Measurements from ENCODE around the gene SLC37A4.
"Not testable (repeated sequence)": the region's sequence is repeated elsewhere in the genome, so short reads cannot be mapped to it uniquely, and the experiment has no call there.

Gene SLC37A4

DNA sequence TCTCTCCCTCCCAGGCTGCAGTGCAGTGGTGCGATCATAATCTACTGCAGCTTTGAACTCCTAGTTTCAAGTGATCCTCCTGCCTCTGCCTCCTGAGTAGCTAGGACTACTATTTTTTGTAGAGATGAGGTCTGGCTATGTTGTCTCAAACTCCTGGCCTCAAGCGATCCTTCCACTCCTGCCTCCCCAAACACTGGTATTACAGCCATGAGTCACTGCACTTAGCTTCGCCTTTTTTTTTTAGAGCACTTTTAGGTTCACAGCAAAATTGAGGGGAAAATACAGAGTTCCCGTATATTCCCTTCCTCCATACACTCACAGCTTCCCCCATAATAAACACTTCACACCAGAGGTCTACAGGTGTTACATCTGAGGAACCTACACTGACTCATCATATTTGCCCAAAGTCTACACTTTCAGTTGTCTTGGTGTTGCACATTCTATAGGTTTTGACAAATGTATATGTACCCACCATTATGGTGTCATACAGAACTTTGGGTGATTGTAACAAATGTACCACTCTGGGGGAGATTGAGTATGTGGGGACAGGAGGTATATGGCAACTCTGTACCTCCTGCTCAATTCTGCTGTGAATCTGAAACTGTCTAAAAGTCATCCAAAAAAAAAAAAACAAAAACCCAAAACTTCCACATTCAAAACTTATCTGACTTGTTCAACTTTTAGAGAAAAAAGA lies 11.3 kb upstream of the SLC37A4 start:
- DNase-seq = no peak

DNA sequence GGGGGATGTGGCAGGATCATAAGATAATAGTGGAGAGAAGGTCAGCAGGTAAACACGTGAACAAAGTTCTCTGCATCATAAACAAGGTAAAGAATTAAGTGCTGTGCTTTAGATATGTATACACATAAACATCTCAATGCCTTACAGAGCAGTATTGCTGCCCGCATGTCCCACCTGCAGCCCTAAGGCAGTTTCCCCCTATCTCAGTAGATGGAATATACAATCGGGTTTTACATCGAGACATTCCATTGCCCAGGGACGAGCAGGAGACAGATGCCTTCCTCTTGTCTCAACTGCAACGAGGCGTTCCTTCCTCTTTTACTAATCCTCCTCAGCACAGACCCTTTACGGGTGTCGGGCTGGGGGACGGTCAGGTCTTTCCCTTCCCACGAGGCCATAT lies 8.8 kb upstream of the SLC37A4 start:
- not testable (repeated sequence) for DNase-seq

DNA sequence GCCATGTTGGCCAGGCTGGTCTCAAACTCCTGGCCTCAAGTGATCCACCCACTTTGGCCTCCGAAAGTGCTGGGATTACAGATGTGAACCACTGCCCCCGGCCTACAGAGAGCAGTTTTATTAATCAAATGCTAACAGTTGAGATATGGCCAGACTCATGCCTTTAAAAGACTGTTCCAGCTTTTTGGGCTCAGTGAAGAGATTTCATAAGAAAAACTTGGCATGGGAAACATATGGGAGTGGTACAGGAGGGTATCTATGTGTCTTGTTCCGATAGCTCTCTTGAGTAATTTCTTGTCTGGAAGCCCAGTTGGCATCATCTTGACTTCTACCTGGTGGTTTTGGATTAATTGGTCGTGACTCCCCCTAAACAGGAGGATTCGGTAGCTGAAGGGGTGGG lies 8.2 kb upstream of the SLC37A4 start:
- no peak for DNase-seq

DNA sequence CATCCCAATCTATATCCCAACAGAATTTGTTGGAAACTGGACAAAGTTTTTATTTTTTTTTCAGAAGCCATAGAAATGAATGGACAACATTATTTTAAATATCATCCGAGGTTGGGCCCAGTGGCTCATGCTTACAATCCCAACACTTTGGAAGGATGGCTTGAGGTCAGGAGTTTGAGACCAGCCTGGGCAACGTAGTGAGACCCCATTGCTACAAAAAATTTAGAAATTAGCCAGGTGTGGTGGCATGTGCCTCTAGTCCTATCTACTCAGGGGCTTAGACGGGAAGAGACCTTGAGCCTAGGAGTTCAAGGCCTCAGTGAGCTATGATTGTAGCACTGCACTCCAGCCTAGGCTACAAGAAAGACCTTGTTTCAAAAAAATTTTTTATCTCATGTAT lies 4.1 kb upstream of the SLC37A4 start:
- DNase-seq = no peak

DNA sequence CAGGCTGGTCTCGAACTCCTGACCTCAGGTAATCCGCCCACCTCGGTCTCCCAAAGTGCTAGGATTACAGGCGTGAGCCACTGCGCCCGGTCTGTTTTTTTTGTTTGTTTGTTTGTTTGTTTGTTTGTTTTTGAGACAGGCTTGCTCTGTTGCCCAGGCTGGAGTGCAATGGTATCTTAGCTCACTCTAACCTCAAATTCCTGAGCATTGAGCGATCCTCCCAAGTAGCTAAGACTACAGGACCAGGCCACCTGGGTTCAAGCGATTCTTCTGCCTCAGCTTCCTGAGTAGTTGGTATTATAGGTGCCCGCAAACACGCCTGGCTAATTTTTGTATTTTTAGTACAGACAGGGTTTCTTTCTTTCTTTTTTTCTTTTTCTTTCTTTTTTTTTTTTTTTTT lies 2.7 kb upstream of the SLC37A4 start:
- DNase-seq = not testable (repeated sequence)

DNA sequence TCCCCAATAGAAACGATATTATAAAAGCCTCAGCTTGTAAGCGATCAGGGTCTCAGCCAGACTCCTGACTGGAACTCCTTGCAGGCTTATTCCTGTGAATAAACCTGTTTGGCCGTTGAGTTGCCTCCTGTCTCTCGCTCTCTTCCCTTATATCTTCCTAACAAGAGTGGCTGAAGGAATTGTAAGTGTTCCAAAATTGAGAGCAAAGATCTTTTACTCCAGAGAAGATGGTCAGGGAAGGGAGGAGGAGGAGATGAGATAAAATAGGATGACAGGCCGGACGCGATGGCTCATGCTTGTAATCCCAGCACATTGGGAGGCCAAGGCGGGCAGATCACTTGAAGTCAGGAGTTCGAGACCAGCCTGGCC lies 1.2 kb upstream of the SLC37A4 start:
- no peak for DNase-seq

DNA sequence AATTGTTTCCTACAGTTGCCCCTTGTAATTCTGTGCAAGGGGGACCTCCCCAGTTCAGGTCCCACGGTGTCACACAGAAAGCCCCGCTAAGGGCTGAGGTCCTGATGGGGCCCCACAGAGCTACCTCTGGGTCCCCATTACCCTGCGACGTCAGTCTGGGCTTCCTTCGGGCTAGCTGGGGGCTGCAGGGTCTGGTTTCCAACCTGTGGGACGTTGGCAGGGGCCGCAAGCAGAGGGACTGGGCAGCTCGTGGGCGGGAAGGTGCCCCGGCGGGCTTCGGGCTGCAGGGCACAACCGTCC lies 698 bp downstream of the SLC37A4 start:
- no peak for DNase-seq

DNA sequence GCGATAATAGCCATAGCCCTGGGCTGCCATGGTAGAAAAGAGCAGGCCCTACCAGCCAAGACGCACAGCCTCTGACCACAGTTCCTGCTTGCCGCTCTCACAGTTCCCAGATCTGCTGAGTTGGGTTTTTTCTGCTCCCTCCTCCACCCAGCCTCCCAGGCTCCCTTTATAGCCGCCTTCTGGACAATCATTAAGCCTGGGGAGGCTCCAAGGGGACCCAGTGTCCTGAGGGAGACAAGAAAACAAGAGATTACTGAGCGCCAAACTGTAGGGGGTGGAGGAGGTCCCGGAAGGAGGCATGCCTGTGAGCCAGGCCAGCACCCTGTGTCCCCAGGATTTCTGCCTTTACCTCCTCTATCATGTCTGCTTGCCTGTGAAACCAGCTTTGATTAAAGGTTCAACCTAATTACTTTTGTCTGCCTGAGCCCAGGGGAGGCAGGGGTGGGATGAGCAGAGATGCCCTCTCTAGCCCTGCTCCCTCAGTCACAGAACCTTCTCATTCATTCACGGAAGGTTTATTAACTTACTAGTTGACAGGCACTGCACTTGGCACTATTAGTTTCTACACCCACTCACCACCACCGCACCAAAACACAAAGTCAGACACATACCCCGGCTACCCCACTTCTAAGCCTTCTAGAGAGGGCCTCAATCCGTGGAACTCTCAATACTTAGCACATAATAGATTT lies 1.2 kb downstream of the SLC37A4 start:
- peak; percentile 55 for DNase-seq

DNA sequence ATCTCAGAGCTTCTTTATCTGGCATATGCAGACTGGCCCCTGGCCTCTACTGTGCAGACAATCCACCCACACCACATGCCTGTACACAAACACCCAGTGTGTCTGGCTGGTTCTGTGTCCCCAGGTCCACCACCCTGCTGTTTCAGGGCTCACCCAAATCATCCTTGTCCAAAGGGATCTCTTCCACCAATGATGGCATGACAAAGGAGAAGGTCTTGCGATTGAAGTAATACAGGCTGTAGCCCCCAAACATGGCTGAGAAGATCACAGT lies 1.7 kb downstream of the SLC37A4 start:
- peak; percentile 64 for DNase-seq

DNA sequence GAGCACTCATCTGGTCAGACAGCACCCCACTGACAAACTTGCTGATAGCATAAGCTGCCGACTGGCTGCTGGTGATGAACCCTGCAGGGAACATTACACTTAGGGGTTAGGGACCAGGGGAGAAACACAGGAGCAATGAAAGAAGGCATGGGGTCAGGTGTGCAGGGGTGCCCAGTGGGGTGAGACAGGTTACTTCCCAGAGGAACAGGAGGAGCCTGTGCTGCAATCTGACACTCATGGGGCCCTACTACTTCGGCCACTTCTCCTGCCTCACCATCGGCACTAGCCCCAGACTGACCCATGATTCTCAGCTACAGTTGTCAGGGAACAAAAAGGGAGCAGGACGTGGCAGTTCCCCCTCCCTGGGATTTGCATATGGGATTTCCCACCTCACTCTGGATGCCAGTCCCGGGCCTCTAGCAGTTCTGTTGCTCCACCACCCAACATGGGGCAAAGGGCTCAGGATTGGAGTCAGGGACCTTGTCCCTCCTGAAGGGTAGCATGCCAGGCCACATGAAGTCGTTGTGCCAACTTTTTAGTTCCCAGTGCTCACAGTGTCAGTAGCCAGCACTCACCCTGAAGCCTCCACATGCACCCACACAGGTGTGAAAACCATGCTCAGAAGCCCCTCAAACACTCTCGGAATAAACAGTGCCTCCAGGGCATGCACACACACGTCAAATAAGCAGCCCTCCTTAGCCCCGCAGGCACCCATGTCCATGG lies 2.2 kb downstream of the SLC37A4 start:
- DNase-seq = no peak

DNA sequence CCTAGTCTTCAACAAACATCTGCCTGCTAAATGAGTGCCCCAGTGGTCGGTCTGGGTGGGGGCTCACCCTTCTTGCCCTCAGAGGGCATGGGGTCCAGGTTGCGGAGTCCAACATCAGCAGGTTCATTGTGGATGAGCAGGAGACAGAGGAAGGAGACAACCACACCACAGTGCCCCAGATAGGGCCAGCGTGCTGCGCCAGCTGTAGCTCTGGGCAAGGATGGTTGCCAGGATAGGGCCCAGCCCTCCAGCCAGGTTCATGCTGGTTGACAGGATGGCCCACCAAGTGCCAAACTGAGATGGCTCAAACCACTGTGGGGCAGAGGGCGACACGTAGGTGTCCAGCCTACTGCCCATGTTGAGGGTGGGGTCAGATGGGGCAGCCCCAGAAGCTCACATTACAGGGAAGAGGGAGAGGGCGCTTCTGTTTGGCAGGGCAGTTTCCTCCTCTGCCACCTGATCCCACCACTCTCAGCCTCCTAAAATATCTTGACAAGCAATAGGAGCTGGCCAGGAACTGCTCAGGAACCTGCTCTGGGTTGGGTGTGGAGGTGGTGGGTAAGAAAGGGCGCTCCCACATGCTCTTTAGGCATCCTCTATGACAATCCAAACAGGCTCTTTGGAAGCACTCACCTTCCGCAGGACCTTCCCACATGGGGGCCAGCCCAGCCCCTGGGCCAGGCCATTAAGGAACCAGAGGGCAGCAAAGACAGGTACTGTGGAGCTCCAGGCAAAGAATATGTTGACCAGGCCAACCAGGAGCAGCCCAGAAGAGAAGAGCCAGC lies 2.9 kb downstream of the SLC37A4 start:
- DNase-seq = no peak

DNA sequence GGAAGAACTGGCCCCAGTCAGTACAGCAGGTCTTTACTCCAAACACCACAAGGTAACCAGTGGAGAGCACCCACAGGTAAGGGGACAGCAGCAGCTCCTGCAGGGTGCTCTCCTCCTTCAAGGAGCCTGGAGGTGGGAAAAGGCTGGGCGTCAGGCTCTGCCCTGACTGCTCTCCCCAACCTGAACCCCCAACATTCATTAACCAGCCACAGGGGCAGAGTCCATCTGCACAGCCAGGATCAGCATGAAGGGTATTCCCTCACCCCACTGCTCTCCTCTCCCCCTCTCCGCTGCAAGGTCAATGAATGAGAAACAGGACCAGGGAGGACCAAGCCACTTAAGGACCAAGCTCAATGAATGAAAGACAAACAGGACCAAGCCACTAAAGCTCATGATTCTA lies 3.7 kb downstream of the SLC37A4 start:
- DNase-seq = no peak

DNA sequence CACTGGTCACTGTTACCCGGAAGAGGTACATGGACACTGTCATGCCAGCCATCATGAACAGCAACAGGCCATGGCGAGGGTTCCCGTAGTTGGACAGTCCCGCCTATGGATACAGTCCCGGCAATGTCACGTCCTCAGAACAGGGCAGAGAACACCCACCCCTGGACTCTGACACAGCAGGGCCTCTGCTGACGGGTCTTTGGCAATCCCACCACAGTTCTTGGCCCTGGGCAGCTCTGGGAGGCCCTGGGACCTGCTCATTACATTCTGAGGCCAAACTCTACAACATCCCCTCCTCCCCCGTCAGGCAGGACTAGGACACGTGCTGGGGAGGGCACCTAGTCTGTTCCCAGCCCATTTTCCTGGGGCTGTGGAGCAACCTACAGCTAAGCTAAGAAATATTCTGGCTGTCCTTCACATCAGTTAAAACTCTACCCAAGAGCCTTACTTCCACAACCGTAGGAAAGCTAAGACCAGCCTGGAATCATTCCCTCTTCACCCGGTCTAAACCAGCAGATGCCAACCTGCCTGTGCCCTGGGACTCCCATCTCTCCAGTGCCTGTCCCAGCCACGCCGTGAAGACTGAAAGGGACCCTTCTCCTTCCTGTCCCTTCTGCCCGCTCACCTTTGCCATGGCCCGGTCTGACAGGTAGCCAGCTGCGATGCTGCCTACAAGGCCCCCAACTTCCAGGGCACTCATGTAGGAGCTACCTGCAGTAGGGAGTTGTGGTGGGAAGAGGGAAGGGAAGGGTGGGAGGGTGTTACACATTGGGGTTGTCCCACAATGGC lies 4.5 kb downstream of the SLC37A4 start:
- no peak for DNase-seq

DNA sequence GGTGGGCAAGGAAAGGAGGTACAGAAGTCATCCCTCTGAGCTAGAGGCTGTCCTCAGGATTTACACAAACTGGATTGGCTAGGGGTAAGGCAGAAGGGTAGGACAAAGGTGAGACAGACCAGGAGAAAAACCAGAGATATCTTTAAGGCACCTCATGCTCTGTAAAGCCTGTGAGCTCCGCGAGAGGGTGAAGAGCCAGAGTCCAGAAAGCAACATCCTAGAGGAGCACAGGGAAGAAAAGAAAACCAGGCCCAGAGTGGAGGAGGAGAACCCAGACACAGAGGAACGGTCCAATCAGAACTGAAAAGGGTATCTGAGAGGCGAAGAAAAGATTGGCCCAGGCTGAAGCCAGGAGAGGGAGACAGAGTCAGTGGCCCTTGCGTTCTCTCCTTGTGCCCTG lies 5.1 kb downstream of the SLC37A4 start:
- DNase-seq = no peak

DNA sequence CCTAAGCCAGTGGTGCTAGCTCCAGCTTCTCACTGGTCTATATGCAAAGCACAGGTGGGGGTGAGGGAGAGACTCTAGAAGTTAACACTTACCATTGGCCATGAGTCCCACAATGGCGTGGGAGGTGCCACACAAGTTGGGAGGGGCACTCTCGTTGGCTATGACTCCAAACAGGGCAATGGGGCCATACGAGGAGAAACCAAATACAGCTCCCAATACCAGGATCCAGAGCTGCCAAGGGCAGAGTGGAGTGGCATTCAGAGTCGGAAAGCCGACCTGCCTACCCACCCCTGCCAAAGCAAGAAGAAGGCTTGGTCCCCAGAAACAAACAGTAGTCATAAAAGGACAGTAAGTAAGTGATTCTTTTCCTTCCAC lies 5.6 kb downstream of the SLC37A4 start:
- DNase-seq = no peak

DNA sequence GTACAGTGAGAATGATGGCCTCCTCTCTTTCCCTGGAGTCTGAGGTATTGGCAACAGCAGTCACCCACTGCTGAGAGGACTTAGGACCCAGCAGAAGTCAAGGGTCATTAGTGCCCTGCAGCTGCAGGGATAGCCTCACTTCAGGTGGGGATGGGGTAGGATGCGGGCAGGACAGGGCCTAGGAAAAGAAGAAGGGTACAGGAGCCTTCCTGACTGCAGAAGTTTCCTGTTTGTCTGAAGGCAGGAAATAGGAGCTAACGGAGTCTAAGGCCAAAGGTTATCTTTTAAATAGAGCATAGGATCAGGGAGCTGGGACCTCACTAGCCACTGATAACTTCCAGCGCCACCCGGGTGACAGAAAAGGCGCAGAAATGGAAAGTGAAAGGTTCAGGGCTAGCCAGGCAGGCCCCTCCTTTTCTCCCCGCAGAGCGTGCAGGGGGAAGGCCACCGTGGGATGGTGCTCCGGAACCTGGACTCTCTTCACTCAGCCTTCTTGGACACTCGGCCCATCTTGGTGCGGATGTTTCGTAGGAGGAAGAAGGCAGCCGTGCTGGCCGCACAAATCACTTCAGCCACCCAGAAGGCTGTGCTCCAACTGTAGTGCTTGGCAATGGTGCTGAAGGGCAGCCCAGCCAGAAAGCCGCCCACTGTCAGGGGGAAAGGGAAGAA lies 6.1 kb downstream of the SLC37A4 start:
- no peak for DNase-seq

DNA sequence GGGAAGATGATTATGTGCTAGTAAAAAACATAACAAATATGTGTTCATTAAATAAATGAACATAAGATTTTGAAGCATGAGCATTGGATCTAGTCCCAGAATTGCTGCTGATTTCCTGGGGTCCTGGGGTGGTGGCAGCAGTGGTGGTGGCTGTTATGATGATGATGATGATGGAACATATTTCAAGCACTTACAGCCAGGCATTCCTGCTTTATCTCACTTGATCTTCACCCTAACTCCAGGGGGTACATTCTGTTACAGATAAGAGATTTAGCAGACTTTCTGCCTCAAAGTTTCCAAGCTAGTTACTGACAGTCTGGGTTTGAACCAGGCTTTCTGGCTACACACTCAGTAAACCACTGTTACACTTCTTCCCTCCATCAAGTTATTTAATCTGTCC lies 6.9 kb downstream of the SLC37A4 start:
- DNase-seq = no peak

DNA sequence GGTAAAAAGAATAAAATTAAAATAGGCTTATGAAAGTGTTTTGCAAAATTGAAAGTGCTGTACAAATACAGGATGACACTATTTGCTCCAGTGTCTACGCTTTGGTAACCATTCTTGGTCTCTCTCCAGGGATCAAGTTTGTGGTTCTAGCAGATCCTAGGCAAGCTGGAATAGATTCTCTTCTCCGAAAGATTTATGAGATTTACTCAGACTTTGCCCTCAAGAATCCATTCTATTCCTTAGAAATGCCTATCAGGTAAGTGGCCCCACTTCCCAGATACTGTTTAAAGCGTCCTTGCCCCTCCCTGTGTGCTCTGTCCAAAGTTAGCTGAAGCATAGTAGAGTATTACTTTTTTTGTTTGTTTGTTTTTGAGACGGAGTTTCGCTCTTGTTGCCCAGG lies 9.0 kb downstream of the SLC37A4 start:
- no peak for DNase-seq

DNA sequence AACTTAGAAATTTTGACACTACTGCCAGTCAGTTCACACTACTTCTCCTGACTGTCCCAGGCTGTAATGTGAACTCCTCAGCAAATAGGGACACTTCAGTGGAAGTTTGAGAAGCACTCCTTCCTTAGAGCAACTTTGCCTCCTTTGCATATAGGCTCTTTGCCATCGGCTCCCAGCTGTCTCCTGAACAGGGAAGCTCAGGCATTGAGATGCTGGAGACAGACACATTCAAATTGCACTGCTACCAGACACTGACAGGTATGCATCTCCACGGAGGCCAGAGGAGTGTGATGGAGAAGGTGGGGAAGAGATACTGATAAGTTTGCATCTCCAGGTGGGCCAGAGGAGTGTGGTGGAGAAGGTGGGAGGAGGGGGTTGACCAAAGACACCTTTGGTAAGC lies 10.7 kb downstream of the SLC37A4 start:
- DNase-seq = no peak

DNA sequence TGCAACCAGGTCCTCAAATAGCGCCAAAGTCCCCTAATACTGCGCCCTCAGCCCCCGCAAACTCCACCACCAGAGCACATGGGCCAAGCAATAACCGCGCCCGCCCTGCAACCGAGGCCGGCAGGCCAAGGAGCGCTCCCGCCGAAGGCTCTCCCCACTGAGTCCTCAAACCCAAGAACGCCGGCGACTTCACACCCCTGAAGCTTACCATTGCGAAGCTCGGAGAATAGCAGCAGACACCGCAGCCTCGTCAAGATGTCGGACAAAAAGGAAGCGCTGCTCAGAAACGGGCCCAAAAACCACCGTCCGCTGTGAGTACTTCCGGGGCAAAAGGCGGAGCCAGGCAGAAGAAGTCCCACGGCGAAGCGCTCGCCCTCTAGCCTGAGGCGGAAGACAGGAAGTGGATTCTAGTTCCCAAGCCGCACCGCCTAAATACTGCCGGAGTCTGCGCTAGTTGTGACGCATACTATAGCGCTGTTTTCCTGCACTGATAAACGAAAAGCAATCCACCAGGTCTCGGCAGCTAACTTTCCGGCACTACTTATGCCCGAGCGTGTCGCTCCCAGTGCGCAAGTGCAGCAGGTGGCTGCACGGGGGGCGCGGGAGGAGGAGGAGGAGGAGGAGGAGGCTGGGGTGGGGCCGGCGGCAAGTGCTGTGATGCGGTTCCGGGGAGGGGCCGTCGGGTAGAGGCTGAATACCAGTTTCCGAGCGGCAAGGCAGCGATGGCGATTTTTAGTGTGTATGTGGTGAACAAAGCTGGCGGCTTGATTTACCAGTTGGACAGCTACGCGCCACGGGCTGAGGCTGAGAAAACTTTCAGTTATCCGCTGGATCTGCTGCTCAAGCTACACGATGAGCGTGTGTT lies 12.4 kb downstream of the SLC37A4 start, which contains the start of the genes RPS25 and TRAPPC4:
Gene RPS25, minus strand, starts transcription at position 270 of the 865 bp plus-strand sequence. Its CDS starts 59 bp downstream, at position 211.
Gene TRAPPC4, plus strand, starts transcription at position 693 of the 865 bp plus-strand sequence. Its CDS starts 30 bp downstream, at position 723.
- peak; percentile 99 for DNase-seq

DNA sequence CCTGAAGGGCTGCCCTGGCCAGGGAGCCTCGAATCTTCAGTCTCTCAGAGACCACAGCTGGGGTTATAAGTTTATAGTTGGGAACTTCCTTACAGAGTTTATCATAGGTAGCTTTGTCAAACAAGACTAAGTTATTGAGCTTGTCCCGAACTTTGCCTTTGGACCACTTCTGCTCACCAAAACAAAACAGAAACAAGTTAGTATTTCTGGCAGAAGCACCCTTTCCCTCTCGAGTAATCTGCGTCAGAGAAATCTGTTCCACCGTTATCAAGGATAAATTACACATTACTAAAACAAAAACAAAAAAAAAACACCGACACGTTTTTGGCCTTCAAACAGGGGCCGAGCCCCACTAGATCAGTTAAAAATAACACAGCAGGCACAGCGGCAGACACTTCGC lies 13.3 kb downstream of the SLC37A4 start:
- not testable (repeated sequence) for DNase-seq

Measured in hematopoietic multipotent progenitor cell treated with erythropoietin and hydrocortisone succinate and interleukin-3 and kit ligand, for 4 days (in vitro differentiated cells).